PC-9 (cell line): ENCODE results near the gene NXN. TPM values are rescaled to one million over a fixed set of nuclear protein-coding genes. Genes with fewer than 3 reads are reported as not detected.

Experiments used
- BruUV-seq: library from RNA; stranded (reverse); fragments of 400-500 nt; replicated peaks from 2 replicates; lab custom pipeline; 2021; lab: Mats Ljungman, UMichigan
- CTCF ChIA-PET: fragments of 300-600 bp; sonication (Branson Sonifier 250); formaldehyde crosslinking; loops from one replicate; lab custom pipeline; 2022; ENCODE audit warnings: antibody characterized with exemption; lab: Charles Lee
- POLR2A ChIA-PET: fragments of 300-600 bp; sonication (Branson Sonifier 250); formaldehyde crosslinking; loops from one replicate; lab custom pipeline; 2022; ENCODE audit warnings: antibody characterized with exemption; ENCODE audit not compliant: unreplicated experiment; lab: Charles Lee
- DNase-seq, 2 experiments: peaks; one replicate each; pipeline versions ENCODE4 v3.0.0 to v3.0.0-alpha.2; 2015 to 2022; ENCODE audit warnings: mixed read lengths in 1 of 2
- H2AFZ ChIP-seq: fragments of 200-600 bp; sonication (generic); 2 replicates; pipeline ENCODE4 v1.8.1; 2017; ENCODE audit warnings: antibody characterized with exemption
- H3F3A ChIP-seq: fragments of 200-600 bp; sonication (generic); 2 replicates; pipeline ENCODE4 v1.8.1; 2017; ENCODE audit warnings: antibody characterized with exemption, mild to moderate bottlenecking, low read depth; ENCODE audit not compliant: insufficient read depth
- H3K27ac ChIP-seq: fragments of 200-600 bp; sonication (generic); 2 replicates; pipeline ENCODE4 v1.6.1; 2016; ENCODE audit warnings: mixed run types
- H3K27me3 ChIP-seq: fragments of 200-600 bp; sonication (generic); 2 replicates; pipeline ENCODE4 v1.6.1; 2016; ENCODE audit warnings: low read depth, mixed run types; ENCODE audit not compliant: insufficient read depth
- H3K36me3 ChIP-seq: fragments of 200-600 bp; sonication (generic); 2 replicates; pipeline ENCODE4 v1.6.1; 2016; ENCODE audit warnings: low read depth, mixed run types
- H3K4me1 ChIP-seq: fragments of 200-600 bp; sonication (generic); replicated peaks from 2 replicates; pipeline ENCODE4 v1.6.1; 2016; ENCODE audit warnings: mixed run types; ENCODE audit not compliant: insufficient read depth
- H3K4me2 ChIP-seq: fragments of 200-600 bp; sonication (generic); 2 replicates; pipeline ENCODE4 v1.6.1; 2017; ENCODE audit warnings: mixed run types
- H3K4me3 ChIP-seq: fragments of 200-600 bp; sonication (generic); 2 replicates; pipeline ENCODE4 v1.6.1; 2016; ENCODE audit warnings: mixed run types
- H3K79me2 ChIP-seq: fragments of 200-600 bp; sonication (generic); 2 replicates; pipeline ENCODE4 v1.6.1; 2017; ENCODE audit warnings: low read depth, mixed run types
- H3K9me2 ChIP-seq: fragments of 200-600 bp; sonication (generic); 2 replicates; pipeline ENCODE4 v1.8.1; 2017; ENCODE audit warnings: mild to moderate bottlenecking; ENCODE audit not compliant: insufficient read depth
- H3K9me3 ChIP-seq: fragments of 200-600 bp; sonication (generic); 2 replicates; pipeline ENCODE4 v1.8.1; 2016; ENCODE audit warnings: low read depth; ENCODE audit not compliant: insufficient read depth
- H4K20me1 ChIP-seq: fragments of 200-600 bp; sonication (generic); 2 replicates; pipeline ENCODE4 v1.8.1; 2017; ENCODE audit not compliant: insufficient read depth
- CTCF ChIP-seq: fragments of 200-600 bp; sonication (generic); conservative IDR thresholded peaks from 2 replicates; pipeline ENCODE4 v1.6.1; 2017; ENCODE audit warnings: mixed run types, antibody characterized with exemption, mild to moderate bottlenecking, moderate library complexity
- EZH2 ChIP-seq: fragments of 200-600 bp; sonication (generic); IDR thresholded peaks from 2 replicates; pipeline ENCODE4 v1.8.0; 2017; ENCODE audit warnings: antibody characterized with exemption, low read depth
- intact Hi-C: fragments of 100-400 bp; cut with micrococcal nuclease; formaldehyde crosslinking; loops from one replicate; pipeline ENCODE4 v1.10.0; 2022; ENCODE audit not compliant: unreplicated experiment
- total RNA-seq: library from RNA; stranded (reverse); gene quantifications from 2 replicates; pipeline ENCODE4 v1.2.3, GENCODE V29; 2021

NXN gene
- total RNA-seq, 1 experiment from 2014 or later: 59.8 TPM

- no peak overlapping the region for H3K27ac ChIP-seq
- no peak overlapping the region for H3K4me2 ChIP-seq
- no peak overlapping the region for H3K4me3 ChIP-seq
- ChIA-PET POLR2A (no interaction called here), CTCF (no interaction called here)
- intact Hi-C loops: no loop called here
- no peaks in the 10 kb centered on the region for H3K36me3 ChIP-seq
- BruUV-seq: no TSS peak
- H3K79me2 ChIP-seq: no peaks in the 10 kb centered on the region
- no peaks in the 10 kb centered on the region for H3F3A ChIP-seq
- H4K20me1 ChIP-seq: 0 out of 2 replicates have a peak, but pooled peaks cover 8% of the 10 kb centered on the region
- no peaks in the 10 kb centered on the region for H3K4me1 ChIP-seq
- no peak for TF ChIP-seq CTCF
- no peaks in the 10 kb centered on the region for H3K9me3 ChIP-seq
- H3K9me2 ChIP-seq: no peaks in the 10 kb centered on the region
- DNase-seq: no peak
- no peak overlapping the region for H2AFZ ChIP-seq
- H3K27me3 ChIP-seq: no peaks in the 10 kb centered on the region
Measured at GRCh38 chr17:1021147-1021546, 41.6 kb upstream of the NXN start.

DNA sequence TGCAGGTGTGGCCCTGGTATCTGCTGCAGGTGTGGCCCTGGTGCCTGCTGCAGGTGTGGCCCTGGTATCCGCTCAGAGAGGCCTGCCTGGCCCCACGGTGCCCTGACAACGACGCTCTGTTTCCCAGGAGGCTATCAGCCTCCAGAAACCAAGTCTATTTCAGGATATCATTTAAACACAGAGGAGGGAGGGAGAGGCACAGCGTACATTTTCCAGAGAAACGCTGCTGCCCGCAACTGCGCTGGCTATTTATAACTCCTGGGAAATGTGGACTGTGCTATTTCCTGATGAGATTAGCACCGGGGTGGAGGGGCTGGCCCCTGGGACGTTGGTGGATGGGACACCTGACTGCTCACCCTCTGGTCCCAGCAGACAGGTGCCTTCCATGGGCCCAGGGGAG lies 39.9 kb upstream of the NXN start:
- BruUV-seq: no TSS peak
- ChIA-PET POLR2A (no interaction called here), CTCF (interaction anchor here (0.6 kb wide), 1 partner anchor 195 kb away, joined by 3 read pairs; no protein-coding TSS in a partner anchor)
- Histone ChIP-seq H3K79me2 (no peaks in the 10 kb centered on the region), H4K20me1 (0 out of 2 replicates have a peak, but pooled peaks cover 8% of the 10 kb centered on the region), H3K4me2 (no peak overlapping the region), H3K4me3 (no peak overlapping the region), H3K9me2 (no peaks in the 10 kb centered on the region), H3K9me3 (no peaks in the 10 kb centered on the region), H2AFZ (no peak overlapping the region), H3K27ac (no peak overlapping the region), H3F3A (no peaks in the 10 kb centered on the region), H3K36me3 (no peaks in the 10 kb centered on the region), H3K4me1 (no peaks in the 10 kb centered on the region), H3K27me3 (no peaks in the 10 kb centered on the region)
- no peak for DNase-seq
- intact Hi-C loops: no loop called here
- TF ChIP-seq CTCF (no peak), EZH2 (no peak)

DNA sequence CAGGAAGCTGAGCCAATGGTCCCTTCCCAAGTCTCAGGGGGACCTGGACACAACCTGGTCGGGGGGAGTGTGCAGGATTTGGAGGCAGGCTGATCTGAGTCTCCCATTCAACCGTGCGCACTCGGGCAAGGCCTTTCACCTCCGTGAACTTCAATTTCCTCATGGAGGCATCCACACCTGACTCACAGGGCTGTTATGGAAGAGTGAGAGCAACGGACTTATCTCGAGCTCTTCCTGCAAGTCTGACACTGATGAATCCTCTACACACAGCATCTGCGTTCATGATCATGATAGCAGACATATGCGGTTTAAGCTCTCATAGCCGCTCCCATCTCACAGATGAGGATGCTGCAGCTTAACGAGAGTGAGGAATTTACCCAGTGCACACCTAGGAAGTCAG lies 39.0 kb upstream of the NXN start:
- H3K4me2 ChIP-seq: no peak overlapping the region
- CTCF ChIA-PET: no interaction called here

More for the DNA sequence above, 39.0 kb upstream of the NXN start:
- 0 out of 2 replicates have a peak, but pooled peaks cover 8% of the 10 kb centered on the region for H4K20me1 ChIP-seq
- H2AFZ ChIP-seq: no peak overlapping the region
- no peaks in the 10 kb centered on the region for H3F3A ChIP-seq
- no peak for DNase-seq
- H3K27me3 ChIP-seq: no peaks in the 10 kb centered on the region
- no peaks in the 10 kb centered on the region for H3K4me1 ChIP-seq
- intact Hi-C loops: no loop called here
- TF ChIP-seq CTCF (no peak), EZH2 (no peak)
- no peaks in the 10 kb centered on the region for H3K9me3 ChIP-seq
- no peaks in the 10 kb centered on the region for H3K79me2 ChIP-seq
- POLR2A ChIA-PET: no interaction called here
- no peaks in the 10 kb centered on the region for H3K36me3 ChIP-seq
- no peaks in the 10 kb centered on the region for H3K9me2 ChIP-seq
- no peak overlapping the region for H3K4me3 ChIP-seq
- no peak overlapping the region for H3K27ac ChIP-seq
- BruUV-seq: no TSS peak
